ENCODE results near the gene EFCAB12.

DNA sequence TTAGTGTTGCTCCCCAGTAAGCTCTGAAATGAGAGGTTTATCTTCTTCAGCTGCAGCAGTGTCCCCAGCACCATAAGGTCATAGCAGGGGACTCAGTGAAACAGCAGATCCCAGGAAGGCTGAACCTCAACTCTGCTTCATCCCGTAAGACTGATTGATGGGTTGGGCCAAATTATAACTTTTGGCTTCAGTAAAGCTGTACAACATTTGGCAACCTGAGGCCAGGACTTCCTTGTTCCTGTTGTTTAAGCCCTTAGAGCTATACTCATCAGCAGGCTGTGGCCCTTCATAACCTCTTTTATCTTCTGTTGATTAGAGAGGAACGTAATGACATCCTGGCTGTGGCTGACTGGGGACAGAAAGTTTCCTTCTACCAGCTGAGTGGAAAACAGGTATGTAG, 40.6 kb upstream of the EFCAB12 start:
- no peak for TF ChIP-seq TAF1 (IDR thresholded peaks at IDR 0.05; ENCODE audit: borderline replicate concordance, insufficient read depth, low read length)
- TF ChIP-seq POLR2AphosphoS5 (IDR thresholded peaks at IDR 0.05; ENCODE audit: low read depth, low read length), result no peak
- TF ChIP-seq SIN3A (IDR thresholded peaks at IDR 0.05; ENCODE audit: borderline replicate concordance, insufficient read depth, low read length), result no peak
